PC-3 (cell line): ENCODE data around the gene SLC44A1.

ENCODE experiments used
- EZH2 ChIP-seq: fragments of 300-600 bp; sonication (generic); IDR thresholded peaks from one replicate; pipeline ENCODE4 v1.6.1; 2017; ENCODE audit warnings: antibody characterized with exemption, mild to moderate bottlenecking, low read length; ENCODE audit not compliant: unreplicated experiment
- TF ChIP-seq, protein P1 (sequence below): fragments of 300-600 bp; sonication (generic); conservative IDR thresholded peaks from 2 replicates; pipeline ENCODE4 v1.5.1; 2017; ENCODE audit warnings: antibody characterized with exemption, low read depth, mild to moderate bottlenecking, low read length

DNA sequence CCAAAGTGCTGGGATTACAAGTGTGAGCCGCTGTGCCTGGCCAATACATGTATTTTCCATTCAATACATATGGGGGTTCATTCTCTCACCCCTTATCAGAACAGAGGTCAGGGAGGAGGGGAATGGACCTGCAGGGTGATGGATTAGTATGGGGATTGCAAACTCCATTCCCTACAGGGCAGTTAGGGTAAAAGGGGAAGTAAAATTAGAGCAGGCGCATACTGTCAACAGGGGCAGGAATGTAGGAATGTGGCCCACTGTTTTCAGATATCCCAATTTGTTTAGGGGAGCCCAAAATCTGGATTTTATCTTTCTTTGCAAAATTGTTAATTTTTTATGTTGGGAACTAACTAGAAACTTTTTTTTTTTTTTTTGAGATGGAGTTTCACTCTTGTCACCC, 46.4 kb upstream of the SLC44A1 start:
- TF ChIP-seq, protein P1, sequence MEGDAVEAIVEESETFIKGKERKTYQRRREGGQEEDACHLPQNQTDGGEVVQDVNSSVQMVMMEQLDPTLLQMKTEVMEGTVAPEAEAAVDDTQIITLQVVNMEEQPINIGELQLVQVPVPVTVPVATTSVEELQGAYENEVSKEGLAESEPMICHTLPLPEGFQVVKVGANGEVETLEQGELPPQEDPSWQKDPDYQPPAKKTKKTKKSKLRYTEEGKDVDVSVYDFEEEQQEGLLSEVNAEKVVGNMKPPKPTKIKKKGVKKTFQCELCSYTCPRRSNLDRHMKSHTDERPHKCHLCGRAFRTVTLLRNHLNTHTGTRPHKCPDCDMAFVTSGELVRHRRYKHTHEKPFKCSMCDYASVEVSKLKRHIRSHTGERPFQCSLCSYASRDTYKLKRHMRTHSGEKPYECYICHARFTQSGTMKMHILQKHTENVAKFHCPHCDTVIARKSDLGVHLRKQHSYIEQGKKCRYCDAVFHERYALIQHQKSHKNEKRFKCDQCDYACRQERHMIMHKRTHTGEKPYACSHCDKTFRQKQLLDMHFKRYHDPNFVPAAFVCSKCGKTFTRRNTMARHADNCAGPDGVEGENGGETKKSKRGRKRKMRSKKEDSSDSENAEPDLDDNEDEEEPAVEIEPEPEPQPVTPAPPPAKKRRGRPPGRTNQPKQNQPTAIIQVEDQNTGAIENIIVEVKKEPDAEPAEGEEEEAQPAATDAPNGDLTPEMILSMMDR, result no peak
- TF ChIP-seq EZH2, result no peak
